Gastroesophageal sphincter (tissue), 3 donors: Measurements from ENCODE around the gene SH3BP2.

ENCODE experiments used
- EP300 ChIP-seq: sonication (generic); formaldehyde crosslinking; IDR thresholded peaks from one replicate; pipeline ENCODE4 v1.6.1; 2017; ENCODE audit warnings: antibody characterized with exemption, mild to moderate bottlenecking
- POLR2A ChIP-seq, 2 donors: fragments of 450-650 bp; IDR thresholded peaks; one replicate each; pipeline ENCODE4 v1.6.1; 2017; ENCODE audit warnings: antibody characterized with exemption in 2 of 2, mild to moderate bottlenecking in 2 of 2, moderate library complexity in 1 of 2
- POLR2AphosphoS5 ChIP-seq: sonication (generic); formaldehyde crosslinking; IDR thresholded peaks from one replicate; pipeline ENCODE4 v1.6.1; 2017; ENCODE audit warnings: antibody characterized with exemption
- TF ChIP-seq, protein P1 (sequence below), 4 experiments: fragments of 200-600 bp in 2 of 4; fragments of 450-650 bp in 2 of 4; sonication (generic) in 1 of 4; IDR thresholded peaks; one replicate each; pipeline ENCODE4 v1.5.1; 2017 to 2019; ENCODE audit warnings: antibody characterized with exemption in 4 of 4, mild to moderate bottlenecking in 2 of 4, moderate library complexity in 2 of 4

DNA sequence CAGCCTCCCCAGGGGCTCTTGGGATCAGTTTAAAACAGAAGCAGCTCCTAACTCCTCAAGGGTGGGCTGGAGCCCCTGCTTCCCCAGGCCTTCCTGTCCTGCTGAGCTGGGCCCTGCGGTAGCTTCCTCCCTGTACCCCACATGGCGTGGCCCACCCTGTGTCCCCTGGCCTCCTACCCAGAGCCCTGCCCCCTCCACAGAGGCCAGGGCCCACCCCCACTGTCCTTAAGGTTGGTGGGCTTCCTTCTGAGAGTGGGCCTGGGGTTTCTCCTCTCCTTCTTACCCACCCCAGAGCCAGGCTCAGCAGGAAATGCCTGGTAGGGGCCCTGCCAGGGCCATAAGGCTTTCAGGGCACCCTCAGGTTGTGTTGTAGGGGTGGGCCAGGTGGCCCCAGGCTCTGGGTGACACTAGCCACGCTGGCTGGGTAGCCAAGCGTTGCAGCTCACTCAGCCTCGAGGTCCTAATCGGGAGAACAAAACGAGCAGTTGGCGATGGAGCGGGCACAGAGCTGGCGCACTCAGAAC is 11.6 kb downstream of the SH3BP2 start:
- TF ChIP-seq, protein P1, sequence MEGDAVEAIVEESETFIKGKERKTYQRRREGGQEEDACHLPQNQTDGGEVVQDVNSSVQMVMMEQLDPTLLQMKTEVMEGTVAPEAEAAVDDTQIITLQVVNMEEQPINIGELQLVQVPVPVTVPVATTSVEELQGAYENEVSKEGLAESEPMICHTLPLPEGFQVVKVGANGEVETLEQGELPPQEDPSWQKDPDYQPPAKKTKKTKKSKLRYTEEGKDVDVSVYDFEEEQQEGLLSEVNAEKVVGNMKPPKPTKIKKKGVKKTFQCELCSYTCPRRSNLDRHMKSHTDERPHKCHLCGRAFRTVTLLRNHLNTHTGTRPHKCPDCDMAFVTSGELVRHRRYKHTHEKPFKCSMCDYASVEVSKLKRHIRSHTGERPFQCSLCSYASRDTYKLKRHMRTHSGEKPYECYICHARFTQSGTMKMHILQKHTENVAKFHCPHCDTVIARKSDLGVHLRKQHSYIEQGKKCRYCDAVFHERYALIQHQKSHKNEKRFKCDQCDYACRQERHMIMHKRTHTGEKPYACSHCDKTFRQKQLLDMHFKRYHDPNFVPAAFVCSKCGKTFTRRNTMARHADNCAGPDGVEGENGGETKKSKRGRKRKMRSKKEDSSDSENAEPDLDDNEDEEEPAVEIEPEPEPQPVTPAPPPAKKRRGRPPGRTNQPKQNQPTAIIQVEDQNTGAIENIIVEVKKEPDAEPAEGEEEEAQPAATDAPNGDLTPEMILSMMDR (IDR thresholded peaks at IDR 0.05): no peak
- TF ChIP-seq POLR2AphosphoS5: no peak
- no peak for TF ChIP-seq POLR2A (IDR thresholded peaks at IDR 0.05)
- TF ChIP-seq EP300: no peak
